DMS 273 (cell line): Measurements from ENCODE around the gene CSPG4.
"Not testable (repeated sequence)": the region's sequence is repeated elsewhere in the genome, so short reads cannot be mapped to it uniquely, and the experiment has no call there.

Experiments
- DNase-seq: peaks from one replicate; lab custom pipeline; 2025; ENCODE audit not compliant: unreplicated experiment; lab: John Stamatoyannopoulos, UW

CSPG4 gene

DNA sequence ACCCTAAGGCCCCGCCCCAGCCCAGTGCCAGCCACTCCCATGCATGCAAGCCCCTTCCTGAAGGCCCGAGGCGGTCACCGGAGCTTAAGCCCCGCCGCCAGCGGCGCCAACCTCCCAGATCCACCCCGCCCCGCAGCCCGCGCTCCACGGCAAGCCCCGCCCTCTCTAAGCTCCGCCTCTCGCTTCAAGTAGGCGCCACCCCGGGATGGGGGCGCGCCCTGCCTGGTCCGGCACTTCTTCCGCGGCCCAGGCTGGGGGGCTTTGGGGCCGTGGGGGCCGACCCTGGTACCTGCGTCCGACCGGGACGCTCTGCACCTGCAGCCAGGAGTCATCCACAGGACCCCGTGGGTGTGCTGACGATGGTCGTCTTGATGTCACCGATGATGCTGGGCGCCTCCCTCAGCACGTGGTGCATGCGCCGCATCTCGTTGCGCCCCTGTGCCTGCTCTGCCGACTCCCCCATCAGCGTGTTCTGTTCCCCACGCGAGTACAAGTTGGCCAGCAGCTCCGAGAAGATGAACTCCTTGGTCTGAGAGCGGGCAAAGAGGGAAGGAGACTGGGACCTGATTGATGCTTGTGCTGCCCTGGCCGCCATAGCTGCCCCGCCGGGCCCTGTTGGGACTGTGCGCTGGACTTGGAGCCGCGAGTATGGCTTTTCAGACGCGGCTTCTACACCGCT, 26.1 kb upstream of the CSPG4 start:
- DNase-seq: peak; percentile 95

DNA sequence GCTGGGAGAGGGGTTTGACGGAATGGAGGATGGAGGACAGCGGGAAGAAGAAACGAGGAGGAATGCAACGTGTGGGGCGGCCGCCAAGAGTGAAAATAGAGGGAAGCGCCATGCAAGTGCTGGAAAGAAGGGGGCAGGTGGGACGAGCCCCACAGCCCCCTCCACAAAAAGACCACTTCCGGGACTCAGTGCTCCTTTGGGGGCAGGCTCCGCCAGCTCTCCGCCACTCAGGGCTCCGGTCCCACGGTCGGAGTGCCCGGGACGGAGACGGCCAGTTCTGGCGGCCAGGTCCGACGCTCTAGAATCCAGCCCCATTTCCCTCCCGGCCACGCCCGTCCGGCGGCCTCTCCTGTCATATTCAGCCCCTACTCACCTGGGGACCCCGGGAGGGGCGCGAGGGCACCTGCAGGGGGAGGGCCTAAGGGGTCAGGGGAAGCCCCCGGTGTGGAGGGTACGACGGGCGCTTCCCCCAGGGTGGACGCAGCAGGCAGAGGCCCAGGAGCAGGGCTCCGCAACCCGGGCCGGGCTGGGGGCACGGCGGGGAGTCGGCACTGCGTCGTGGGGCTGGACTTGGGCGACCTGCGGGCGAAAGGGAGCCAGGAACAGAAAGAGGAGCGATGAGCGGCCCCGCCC, 25.5 kb upstream of the CSPG4 start:
- no peak for DNase-seq

DNA sequence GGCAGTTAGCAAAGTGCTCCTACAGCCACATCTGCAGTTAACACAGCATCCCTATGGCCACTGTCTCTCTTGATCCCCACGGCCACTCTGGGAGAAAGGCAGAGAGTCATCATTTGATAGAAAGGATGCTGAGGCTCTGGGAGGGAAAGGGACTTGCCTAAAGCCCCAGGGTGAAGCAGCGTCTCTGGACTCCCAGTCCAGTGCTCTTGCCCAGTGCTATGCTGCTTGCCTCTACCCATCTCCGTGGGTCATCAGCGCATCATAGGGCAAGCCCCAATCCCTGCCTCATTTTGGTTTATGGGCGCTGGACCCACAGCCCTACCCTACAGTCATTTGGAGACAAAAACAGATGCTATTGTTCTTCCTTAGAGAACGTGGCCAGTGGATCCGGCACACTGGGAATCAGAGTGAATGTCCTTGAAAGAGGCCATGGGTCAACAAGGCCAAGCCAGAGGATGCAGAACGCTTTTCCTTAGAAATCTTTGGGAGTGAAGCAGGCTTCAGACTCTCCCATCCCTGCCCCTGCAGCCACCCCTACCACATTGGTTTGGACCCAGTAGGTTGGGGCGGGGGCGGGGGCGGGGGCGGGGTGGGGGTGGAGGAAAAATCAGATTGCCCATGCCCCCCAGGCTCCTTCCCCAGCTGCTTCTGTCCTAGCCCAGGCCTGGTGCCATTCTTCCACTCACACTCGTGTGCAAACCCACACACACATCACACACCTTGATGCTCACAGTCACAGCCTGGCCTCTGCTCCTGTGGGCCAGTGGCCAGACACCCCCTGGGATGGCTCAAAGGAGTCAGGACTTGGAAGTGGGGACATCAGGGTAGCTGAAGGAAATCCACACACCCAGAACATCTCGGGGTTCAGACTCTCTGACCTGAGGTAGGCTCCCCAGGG, 24.7 kb upstream of the CSPG4 start:
- DNase-seq: not testable (repeated sequence)

DNA sequence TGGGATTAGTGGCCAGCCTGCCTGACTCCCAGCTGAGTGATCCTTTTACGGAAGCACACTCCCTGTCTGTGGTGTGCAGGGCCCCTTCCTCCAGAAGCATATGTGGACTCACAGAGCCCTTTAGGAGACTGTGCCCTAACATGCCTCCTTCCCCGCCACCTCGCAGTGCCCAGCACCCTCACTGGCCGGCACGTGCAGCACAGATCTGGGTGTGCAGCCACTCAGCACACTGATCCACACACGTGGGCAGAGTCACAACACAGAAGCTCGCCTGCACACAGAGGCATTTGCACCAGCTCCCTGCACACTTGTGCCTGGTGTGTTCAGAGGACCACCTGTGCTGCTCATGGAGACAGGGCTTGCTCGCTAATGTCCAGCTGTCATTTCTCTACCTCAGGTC, 23.6 kb upstream of the CSPG4 start:
- no peak for DNase-seq

DNA sequence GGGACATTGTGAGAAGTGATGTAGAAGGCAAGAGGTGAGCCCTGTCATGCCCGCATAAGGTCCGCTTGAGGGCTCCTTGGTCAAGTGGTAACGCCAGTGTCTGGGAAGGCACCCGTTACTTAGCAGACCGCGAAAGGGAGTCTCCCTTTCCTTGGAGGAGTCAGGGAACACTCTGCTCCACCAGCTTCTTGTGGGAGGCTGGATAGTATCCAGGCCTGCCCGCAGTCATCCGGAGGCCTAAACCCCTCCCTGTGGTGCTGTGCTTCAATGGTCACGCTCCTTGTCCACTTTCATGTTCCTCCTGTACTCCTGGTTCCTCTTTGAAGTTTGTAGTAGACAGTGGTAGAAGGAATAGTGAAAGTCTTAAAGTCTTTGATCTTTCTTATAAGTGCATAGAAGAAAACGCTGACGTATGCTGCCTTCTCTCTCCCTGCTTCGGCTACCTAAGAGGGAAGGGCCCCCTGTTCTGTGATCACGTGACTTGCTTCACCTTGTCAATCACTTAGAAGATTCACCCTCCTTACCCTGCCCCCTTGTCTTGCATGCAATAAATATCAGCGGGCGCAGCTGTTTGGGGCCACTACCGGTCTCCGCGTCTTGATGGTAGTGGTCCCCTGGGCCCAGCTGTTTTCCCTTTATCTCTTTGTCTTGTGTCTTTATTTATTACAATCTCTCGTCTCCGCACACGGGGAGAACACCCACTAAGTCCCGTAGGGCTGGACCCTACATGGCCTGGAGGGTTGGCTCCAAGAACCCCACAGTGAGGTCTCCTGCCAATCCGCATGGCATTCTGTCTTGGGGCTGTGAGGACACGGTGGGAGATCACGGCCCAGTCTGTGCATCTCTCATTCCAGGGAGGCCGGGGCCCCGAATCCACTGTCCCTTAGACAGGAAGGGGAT, 22.5 kb upstream of the CSPG4 start:
- not testable (repeated sequence) for DNase-seq

DNA sequence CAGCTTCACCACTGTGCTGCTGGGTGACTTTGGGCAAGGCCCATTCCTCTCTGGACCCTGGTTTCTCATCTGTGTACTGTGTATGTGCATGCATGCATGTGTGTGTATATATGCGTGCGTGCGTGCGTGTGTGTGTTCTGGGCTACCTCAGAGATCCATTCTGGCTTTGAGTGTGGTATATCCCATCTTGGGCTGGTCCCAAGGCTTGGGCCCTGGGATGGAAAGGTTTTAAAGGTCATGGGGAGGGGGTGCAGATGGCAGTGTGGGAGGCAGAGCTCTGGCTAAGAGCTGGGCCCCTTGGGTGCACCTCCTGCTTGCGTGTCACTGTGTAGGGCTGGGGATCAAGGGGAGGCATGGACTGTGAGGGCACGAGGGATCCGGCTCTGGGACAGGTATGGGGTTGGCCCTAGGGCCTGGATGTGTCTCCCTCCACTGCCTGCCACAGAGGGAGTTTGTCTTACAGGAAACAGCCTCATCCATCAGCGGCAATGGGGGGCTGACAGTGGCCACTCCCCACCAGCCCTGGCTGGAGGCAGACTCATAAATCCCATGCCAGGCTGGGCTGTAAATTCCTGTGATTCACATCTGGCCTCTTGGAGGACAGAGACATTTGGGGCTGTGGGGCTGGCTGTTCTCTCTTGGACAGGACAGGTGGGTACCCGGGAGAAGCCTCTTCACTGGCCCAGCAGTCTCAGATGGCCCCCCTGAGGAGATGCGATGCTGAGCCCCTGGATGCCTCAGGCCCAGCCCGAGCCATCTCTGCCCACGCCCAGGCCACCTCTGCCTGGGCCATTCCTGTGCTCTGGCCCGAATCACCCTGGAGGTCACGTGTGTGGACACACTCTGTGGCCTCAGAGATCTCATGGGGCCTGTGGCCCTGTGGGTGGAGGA, 21.4 kb upstream of the CSPG4 start:
- no peak for DNase-seq

DNA sequence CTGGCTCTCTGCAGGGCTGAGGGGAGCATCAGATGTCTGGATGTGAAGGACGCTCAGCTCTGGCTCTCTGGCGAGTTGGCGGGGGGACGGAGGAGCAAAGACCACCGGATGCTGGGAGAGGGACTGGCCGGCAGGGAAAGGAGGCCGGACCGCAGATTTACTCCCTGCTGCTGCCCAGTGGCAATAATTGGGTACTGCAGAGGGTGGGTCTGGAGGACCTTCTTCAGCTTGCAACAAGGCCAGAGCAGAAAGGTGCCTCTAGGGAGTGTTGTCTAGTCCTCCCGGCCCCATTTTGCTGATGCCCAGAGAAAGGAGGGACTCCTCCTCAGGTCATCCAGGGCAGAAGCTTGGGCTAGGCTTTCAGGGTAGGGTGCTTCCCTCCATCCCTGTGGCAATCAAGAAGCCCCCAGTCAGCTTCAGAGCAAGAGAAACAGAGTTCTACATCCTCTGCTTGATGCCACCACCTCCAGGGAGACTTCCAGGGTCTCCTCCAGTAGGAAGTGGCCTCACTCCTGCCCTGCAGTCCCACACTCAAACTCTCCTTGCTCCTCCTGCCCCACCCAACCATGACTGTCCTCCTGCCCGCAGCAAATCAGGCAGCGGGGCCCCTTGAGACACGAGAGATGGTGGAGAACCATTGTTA, 20.3 kb upstream of the CSPG4 start:
- DNase-seq: peak; percentile 66

DNA sequence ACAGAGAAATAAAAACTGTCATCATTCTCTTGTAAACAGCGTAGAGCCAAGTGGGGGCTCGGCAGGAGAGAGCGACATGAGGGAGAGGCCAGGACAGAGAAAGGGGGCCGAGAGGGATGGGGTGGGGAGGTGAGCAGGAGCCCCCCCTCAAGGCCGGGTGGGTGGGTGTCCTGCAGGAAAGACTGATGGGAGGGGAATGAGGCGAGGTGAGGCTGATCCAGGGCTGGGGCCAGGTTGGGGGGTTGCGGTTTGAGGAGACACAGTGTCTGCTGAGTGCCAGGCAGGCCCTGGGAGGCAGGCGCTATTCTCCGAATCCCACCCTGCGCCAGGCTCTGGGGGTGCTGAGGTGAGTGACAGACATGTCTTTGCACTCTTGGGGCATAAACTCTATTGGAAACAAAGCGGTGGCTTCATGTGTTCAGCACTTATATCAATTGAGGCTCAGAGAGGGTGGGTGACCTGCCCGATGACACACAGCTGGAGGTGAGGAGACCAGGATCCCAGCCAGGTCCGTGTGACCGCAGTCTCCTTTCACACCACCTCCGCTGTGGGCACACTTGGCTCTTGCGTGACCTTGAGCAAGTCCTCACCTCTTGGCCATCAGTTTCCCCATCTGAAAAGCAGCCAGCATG, 19.6 kb upstream of the CSPG4 start:
- DNase-seq: no peak

DNA sequence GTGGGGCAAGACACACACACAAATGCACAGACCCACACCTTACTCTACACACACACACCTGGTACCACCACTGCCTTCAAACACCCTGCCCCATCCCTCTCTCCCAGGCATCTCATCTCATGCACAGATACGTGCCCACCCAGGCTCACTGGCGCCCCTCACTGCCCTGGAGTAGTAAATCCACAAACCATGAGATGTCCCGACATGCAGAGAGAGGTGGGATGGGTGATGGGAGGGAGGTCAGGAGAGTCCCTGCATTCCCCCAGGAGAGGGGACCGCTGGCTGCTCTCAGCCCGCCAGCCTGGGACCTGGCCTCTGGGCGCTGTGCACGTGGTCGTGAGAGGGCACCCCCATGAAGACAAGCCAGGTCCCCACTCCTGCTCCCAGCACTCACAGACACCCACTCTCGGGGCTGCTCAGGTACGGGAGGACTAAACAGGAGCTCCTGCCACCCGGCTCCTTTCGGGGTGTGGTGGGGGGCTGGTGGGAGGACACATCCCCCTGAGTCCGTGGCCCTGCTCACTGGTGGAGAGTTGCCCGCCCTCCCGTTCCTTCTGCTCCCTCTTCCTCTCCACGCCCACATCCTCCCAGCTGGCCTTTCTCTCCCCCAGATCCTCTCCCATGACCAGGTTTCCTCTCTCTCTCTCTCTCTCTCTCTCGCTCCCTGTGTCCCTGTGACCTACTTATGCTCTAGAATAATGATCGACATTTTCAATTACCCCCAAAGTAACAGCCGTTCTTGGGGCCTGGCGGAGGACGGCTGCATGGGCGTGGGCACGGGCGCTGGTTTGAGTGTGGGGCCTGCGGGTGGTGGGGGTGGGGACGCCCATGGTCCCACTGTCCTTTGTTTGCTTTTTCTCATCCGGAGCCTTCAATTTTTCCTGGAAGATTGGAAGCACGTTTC, 18.9 kb upstream of the CSPG4 start:
- DNase-seq: peak; percentile 21

DNA sequence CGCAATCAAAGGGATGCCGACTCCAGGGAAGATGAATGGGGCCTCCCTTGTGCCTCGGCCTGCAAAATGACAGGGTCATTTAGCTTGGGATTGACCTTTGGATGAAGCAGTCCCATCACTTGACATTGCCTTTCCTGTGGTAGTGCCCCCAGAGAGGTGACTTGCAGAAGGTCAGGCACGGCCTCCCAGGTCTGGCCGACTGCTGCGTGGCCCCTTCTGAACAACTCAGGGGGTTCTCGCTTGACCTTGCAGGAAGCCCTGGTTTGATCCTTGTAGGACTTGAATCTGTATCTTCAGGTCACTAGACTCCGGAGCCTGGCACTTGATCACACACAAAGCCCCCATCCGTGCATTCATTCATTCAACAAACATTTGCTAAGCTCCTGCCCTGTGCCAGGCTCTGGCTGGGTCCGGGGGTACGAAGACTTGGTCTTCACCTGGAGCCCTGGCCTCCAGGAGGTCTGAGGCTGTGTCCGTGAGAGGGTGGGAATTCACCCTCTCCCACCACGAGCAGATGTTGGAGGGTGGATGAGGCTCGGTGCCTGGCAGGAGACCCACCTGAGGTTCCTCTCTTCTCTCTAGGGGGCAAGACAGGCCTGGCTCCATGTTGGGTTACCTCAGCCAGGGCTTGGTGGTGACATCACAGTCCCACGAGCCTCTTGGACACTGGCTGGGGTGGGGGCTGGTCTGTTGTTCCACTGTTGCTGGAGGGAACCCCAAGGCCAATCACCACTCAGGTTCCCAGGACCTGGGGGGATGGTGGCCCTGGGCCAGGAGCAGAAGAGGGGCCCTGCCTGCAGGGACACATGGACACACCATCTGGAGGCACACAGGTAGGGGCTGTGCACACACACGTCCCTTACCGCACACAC, 18.0 kb upstream of the CSPG4 start:
- DNase-seq: not testable (repeated sequence)

DNA sequence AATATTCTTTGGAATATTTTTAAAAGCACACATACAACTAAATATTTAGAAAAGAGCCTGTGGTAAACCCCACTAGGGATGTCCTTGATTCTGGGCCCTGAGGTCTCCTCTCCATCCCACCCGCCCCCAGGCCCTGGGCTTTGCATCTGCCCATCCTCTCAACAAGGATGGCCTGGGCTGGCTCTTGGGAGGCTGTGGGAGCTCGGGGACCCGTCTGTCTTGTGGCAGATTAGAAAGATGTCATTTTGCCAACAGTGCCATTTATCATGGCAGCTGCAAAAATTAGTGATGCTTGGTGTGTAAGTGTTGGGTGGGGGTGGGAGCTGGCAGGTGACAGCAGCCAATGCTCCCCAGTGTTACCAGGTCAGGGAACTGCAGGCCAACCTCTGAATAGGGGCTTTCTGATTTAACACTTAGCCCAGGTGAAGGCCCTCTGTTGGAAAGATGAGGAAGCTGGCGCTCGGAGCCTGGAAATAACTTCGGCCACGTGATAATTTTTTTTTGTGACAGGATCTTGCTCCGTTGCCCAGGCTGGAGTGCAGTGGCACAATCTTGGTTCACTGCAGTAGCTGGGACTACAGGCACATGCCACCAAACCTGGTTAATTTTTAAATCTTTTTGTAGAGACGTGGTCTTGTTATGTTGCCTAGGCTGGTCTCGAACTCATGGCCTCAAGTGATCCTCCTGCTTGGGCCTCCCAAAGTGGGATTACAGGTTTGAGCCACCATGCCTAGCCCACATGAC, 16.9 kb upstream of the CSPG4 start:
- no peak for DNase-seq

DNA sequence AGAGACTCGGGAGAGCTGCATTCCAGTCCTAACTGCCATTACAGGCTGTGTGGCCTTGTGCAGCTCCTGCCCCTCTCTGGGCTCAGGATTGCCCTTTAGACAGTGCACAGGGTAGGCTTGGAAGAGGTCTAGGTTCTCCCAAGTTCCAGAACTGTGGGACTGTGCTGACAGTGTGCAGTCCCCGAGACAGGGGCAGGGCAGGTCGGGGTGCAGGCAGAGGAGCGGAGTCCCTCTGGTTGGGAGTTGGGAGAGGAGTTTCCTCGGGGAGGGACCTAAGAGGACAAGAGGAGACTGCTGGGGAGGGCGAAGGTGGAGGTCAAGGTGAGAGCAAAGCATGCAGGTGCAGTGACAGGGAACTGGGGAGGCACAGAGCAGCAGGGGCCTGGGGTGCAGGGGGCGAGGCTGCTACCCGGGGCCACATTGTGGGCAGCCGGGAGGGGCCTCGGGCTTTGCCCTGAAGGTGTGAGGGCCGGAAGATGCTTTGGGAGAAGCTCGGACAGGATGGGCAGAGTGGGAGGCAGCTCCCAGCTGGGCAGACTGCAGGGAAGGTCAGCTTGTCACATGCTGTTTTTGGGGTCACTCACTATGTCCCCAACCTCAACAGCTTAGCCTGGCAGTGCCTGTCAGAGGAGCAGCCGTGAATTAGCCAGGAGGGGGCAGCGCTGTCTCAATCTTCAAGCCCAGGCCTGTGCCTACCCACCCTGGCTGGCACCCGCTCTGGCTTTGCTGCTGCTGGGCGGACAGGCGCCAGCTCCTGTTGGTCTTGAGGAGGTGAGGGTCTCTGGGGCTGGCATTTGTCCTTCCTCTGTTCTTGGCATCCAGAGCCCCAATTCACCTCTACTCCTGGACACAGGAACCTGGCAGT, 15.4 kb upstream of the CSPG4 start:
- DNase-seq: peak; percentile 73

DNA sequence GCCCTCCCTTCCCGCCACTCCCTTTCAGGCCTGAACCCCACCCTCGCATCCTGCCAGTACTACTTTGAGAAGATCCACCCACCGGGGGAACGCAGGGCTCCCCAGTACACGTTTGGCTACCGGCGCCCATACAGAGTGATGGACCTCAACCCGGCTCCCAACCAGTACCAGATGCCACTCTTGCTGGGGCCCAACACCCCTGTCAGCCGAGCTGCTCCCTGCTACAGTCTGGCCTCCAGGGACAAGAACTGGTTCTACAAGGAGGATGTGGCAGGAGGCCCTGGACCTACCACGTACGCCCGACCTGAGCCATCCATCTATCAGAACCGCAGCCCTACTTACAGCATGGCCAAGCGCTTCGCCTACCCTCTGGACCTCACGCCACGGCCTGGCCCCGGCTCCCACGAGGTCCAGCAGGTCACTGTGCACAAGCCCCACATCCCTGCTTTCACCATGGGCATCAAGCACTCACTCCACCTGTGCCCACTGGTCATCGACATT, 14.4 kb upstream of the CSPG4 start:
- no peak for DNase-seq

DNA sequence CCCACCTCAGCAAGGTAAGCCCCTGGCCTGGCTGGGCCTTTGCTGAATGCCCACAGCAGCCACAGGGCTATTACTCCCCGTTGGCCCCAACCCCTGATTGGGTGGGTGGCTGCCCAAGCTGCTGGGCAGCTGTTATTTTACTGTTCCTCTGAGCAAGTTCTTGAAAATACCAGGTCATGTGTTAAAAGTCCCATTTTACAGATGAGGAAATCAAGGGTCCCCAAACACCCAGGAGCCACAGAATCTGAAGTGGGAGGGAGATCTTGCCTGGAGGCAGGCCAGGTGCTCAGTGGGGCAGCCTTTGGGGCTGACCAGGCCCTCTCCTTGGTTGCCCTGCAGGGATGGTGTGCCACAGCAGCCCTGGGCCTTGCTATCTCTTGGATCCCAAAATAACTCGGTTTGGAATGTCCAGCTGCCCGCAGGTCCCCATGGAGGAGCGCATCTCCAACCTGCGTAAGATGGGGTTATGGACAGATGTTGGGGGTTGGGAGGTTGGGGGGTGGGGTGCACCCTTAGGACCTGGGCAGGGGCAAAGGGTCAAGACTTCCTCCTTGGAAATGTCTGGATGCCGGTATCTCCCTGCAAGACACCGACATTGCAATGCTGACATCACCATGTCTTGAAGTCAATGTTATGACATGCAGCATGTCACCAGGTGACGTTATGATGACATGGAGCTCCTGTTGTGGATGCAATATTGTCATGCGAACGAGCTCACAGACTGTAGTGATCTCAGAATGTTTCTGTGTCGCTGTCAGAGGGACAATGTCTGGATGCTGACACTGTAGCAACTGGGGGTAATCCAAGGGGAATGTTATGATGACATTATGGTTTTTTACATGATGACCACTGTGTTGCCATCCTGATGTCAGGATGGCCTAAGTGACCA, 13.3 kb upstream of the CSPG4 start:
- DNase-seq: no peak
